ENCODE measurements around the gene SCN1B. TPM values are rescaled to one million over a fixed set of nuclear protein-coding genes. Genes with fewer than 3 reads are reported as not detected.

The SCN1B gene
- total and polyA plus RNA-seq, 9 donors, result 3.0 to 6.7 (median 3.5) TPM

DNA sequence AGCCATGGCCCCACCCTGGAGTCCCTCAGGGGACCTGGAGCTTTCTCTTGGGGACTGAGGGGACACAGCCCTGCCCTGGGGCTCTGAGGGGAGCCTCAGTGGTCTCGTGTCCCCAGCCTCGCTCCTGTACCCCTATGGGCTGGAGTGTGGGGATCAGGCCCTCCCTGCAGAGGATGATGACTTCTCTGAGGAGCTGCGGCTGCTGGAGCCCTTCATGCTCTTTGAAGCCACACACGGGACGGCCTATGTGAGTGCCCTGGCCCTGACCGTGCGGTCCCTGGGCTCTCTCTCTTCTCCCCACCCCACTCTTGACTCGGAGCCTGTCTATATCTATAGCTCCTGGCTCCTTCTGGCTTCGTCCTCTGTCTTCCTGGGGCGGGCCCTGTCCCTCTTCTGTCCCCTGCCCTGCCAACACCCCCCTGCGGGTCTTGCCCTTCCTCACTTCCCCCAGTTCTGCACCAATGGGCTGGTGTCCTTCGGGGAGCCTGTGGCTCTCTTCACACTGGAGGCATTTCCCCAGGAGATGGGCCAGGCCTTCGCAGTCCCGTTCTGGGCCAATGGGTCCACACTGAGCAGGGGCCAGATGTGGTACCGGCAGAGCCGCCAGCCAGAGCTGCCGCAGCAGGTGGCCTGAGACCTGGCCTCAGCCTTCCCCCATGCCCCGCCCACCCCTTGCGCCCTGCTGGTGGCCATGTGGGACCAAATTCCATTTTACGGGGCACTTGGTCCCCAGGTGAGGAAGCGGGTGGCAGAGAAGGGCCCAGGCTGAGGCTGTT, 44.3 kb downstream of the SCN1B start:
- Histone ChIP-seq H3K36me3 (ENCODE audit: control insufficient read depth, insufficient read depth, low read length) (no peaks in the 10 kb centered on the region), H3K27me3 (ENCODE audit: control insufficient read depth, insufficient read depth, low read length) (peaks cover 2% of the 10 kb centered on the region)
- 79% methylated on average over 18 of the region's 21 CpGs for WGBS (ENCODE audit: insufficient coverage)

DNA sequence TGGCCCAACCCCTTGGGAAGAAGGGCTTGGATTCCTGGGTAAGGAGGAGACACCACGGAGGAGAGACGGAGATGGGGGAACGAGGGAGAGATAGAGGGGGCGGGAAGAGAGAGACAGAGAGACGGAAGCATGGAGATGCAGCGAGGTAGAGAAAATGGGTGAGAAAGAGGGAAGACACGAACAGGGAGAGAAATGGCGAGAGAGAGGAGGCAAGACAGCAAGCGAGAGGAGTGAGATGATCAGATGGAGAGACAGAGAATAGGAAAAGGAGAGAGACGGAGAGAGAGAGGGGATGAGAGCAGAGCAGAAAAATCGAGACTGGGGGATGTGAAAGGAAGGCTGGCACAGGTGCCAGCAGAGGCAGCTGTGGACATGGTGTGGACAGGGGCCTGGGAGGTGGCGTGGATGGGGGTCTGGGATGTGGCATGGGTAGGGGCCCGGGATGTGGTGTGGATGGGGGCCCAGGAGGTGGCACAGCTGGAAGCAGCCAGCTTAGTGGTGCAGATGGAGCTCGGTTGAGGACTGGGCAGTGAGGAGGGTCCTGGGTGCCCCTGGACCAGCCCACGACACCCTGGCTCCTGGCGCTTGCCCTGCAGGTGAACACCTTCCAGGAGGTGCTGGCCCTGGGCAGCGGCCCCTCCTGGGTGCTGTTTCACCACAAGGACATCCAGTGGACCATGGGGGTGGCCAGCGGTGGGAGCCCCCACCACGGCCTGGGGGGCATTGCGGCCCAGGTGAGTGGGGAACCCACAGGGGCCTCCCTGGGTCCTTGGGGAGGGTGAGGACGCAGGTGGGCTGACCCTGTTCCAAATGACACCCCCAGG, 45.1 kb downstream of the SCN1B start:
- WGBS (ENCODE audit: insufficient coverage), result 81% methylated on average over 20 of the region's 21 CpGs
- H3K4me1 ChIP-seq (ENCODE audit: control insufficient read depth, insufficient read depth, low read length), result no peaks in the 10 kb centered on the region

More for the DNA sequence above, 44.3 kb downstream of the SCN1B start:
- Histone ChIP-seq H3K4me3 (ENCODE audit: low read length) (no peak overlapping the region), H3K27ac (ENCODE audit: low read length) (no peak overlapping the region), H3K4me1 (ENCODE audit: control insufficient read depth, insufficient read depth, low read length) (no peaks in the 10 kb centered on the region), H3K9me3 (replicated peaks; ENCODE audit: control insufficient read depth, low read depth, low read length) (peaks cover 5% of the 10 kb centered on the region)
- no peak for DNase-seq

DNA sequence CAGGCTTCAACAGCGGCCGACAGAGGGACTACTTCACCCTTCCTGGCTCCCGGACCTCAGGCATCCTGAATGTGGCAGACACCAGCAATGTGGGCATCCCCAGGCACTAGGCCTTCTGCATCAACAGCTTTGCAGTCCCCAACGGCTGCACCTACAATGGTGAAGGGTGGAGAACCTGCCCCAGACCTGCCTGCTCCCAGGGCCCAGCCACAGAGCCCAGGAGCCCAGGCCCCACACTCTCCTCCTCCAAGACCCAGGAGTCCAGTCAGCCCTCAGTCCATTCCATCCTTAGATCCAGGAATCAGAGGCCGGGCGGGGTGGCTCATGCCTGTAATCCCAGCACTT, 45.7 kb downstream of the SCN1B start:
- Histone ChIP-seq H3K9me3 (replicated peaks; ENCODE audit: control insufficient read depth, low read depth, low read length) (no peaks in the 10 kb centered on the region), H3K36me3 (ENCODE audit: control insufficient read depth, insufficient read depth, low read length) (no peaks in the 10 kb centered on the region), H3K4me3 (ENCODE audit: low read length) (no peak overlapping the region), H3K27me3 (ENCODE audit: control insufficient read depth, insufficient read depth, low read length) (peaks cover 2% of the 10 kb centered on the region), H3K27ac (ENCODE audit: low read length) (no peak overlapping the region), H3K4me1 (ENCODE audit: control insufficient read depth, insufficient read depth, low read length) (no peaks in the 10 kb centered on the region)
- WGBS (ENCODE audit: insufficient coverage), result 70% methylated on average over 3 of the region's 6 CpGs
- no peak for DNase-seq

More for the DNA sequence above, 45.1 kb downstream of the SCN1B start:
- Histone ChIP-seq H3K27ac (ENCODE audit: low read length) (no peak overlapping the region), H3K4me3 (ENCODE audit: low read length) (no peak overlapping the region), H3K36me3 (ENCODE audit: control insufficient read depth, insufficient read depth, low read length) (no peaks in the 10 kb centered on the region), H3K9me3 (replicated peaks; ENCODE audit: control insufficient read depth, low read depth, low read length) (peaks cover 3% of the 10 kb centered on the region), H3K27me3 (ENCODE audit: control insufficient read depth, insufficient read depth, low read length) (peaks cover 2% of the 10 kb centered on the region)
- DNase-seq, result no peak

DNA sequence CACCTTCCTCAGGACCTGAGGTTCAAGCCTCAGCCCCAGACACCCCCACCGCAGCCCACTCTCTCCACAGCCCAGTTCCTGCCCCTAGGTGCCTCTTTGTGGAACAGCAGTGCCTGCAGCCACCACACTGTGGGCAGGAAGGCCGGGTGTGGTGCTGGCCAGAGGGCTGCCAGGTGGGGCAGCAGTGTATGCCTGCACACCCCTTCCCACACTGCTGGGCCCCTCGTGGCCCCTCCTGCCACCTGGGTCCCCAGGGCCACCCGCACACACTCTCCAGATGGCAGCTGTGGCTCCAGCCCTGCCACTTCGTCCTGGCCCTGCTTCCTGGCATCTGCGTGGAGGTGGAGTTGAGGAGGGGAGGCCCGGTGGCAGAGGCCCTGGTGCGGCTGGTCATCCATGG, 46.4 kb downstream of the SCN1B start:
- Histone ChIP-seq H3K36me3 (ENCODE audit: control insufficient read depth, insufficient read depth, low read length) (no peaks in the 10 kb centered on the region), H3K9me3 (replicated peaks; ENCODE audit: control insufficient read depth, low read depth, low read length) (no peaks in the 10 kb centered on the region), H3K4me1 (ENCODE audit: control insufficient read depth, insufficient read depth, low read length) (no peaks in the 10 kb centered on the region), H3K27ac (ENCODE audit: low read length) (no peak overlapping the region), H3K27me3 (ENCODE audit: control insufficient read depth, insufficient read depth, low read length) (peaks cover 2% of the 10 kb centered on the region), H3K4me3 (ENCODE audit: low read length) (no peak overlapping the region)
- 74% methylated on average over 5 of the region's 8 CpGs for WGBS (ENCODE audit: insufficient coverage)
- DNase-seq, result no peak

DNA sequence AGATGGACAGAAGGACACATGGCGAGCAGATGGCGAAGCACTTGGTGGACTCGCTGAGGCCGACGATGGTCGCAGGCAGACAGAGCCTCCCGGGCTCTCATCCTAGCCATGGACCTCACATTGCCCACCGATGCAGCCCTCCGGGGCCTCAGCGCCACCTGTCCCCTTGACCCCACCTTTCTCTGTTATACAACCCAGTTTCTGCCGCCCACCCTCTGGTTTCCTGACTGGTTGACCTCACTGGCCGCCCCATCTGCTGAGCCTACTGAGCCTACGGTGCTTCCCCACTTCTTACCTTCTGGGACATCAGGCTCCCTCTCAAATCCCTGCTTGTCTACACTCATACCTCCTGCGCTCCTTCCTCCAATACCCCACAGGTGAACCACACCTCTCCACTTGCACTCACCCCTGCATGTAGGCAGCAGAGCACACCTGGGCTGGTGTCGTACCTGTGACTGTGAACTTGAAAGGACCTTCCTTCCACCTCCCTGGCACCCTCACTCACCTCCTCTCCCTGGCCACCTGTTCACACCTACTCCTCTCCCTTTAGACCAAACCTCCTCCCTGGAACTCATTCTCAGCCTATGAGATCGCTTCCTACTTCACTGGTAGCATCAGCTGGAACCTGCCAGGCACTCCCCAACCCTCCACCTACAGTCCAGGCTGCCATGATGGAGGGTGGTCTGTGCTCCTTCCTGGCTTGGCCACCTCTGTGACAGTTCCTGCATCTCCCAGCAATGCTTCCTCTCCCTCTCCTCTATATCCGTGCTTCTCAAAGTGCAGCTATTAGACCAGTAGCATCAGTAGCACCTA, 47.3 kb downstream of the SCN1B start:
- no peak for DNase-seq
- 86% methylated on average over 16 of the region's 17 CpGs for WGBS (ENCODE audit: insufficient coverage)
- H3K4me3 ChIP-seq (ENCODE audit: low read length), result no peak overlapping the region
- no peaks in the 10 kb centered on the region for H3K36me3 ChIP-seq (ENCODE audit: control insufficient read depth, insufficient read depth, low read length)
- no peak overlapping the region for H3K27ac ChIP-seq (ENCODE audit: low read length)
- peaks cover 2% of the 10 kb centered on the region for H3K9me3 ChIP-seq (replicated peaks; ENCODE audit: control insufficient read depth, low read depth, low read length)
- no peaks in the 10 kb centered on the region for H3K4me1 ChIP-seq (ENCODE audit: control insufficient read depth, insufficient read depth, low read length)
- peaks cover 2% of the 10 kb centered on the region for H3K27me3 ChIP-seq (ENCODE audit: control insufficient read depth, insufficient read depth, low read length)

DNA sequence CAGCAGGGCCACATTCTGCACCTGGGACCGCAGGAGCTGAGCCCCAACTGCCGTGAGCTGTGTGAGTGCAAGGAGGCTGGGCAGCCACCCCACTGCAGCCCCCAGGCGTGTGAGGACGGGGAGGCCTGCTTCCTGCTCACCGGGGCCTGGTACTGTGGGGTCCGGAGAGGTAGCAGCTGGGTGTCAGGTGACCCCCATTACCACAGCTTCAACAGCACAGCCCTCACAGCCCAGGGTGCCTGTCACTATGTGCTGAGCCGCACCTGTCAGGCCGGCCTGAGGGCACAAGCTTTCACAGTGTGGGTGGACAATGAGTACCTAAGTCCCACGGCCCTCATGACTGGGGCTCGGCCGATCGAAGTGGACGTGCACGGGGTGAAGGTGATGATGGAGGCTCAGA, 49.6 kb downstream of the SCN1B start:
- Histone ChIP-seq H3K4me1 (ENCODE audit: control insufficient read depth, insufficient read depth, low read length) (no peaks in the 10 kb centered on the region), H3K27me3 (ENCODE audit: control insufficient read depth, insufficient read depth, low read length) (peaks cover 2% of the 10 kb centered on the region), H3K27ac (ENCODE audit: low read length) (no peak overlapping the region), H3K4me3 (ENCODE audit: low read length) (no peak overlapping the region), H3K9me3 (replicated peaks; ENCODE audit: control insufficient read depth, low read depth, low read length) (peaks cover 2% of the 10 kb centered on the region), H3K36me3 (ENCODE audit: control insufficient read depth, insufficient read depth, low read length) (no peaks in the 10 kb centered on the region)
- WGBS (ENCODE audit: insufficient coverage), result 80% methylated on average over 10 of the region's 14 CpGs
- no peak for DNase-seq

DNA sequence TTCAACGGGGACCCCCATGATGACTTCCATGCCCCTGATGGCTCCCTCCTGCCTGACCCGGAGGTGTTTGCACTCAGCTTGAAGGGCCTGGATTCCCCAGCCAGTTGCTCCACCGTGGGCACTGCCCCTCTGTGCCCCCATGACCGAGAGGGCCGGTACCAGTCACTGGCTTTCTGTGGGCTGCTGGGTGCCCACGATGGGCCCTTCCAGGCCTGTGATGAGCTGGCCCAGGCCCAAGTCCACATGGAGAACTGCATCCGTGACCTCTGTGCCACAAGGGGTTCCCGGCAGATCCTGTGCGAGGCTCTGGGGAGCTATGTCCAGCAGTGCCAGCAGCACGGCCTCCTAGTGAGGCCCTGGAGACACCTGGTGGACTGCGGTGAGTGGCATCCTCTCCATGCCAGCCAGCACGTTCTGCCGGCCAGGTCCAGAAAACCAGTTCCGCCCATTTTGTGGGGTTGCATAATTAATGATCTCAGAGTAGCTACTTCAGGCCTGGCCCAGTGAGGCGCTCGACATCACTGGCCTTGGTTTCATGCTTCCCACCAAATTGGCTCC, 50.4 kb downstream of the SCN1B start:
- no peak overlapping the region for H3K4me3 ChIP-seq (ENCODE audit: low read length)
- H3K9me3 ChIP-seq (replicated peaks; ENCODE audit: control insufficient read depth, low read depth, low read length), result peaks cover 2% of the 10 kb centered on the region
- H3K27me3 ChIP-seq (ENCODE audit: control insufficient read depth, insufficient read depth, low read length), result peaks cover 2% of the 10 kb centered on the region
- H3K36me3 ChIP-seq (ENCODE audit: control insufficient read depth, insufficient read depth, low read length), result no peaks in the 10 kb centered on the region
- no peak overlapping the region for H3K27ac ChIP-seq (ENCODE audit: low read length)
- DNase-seq, result no peak
- peaks cover 5% of the 10 kb centered on the region for H3K4me1 ChIP-seq (ENCODE audit: control insufficient read depth, insufficient read depth, low read length)
- WGBS (ENCODE audit: insufficient coverage), result 79% methylated on average over 16 of the region's 16 CpGs

DNA sequence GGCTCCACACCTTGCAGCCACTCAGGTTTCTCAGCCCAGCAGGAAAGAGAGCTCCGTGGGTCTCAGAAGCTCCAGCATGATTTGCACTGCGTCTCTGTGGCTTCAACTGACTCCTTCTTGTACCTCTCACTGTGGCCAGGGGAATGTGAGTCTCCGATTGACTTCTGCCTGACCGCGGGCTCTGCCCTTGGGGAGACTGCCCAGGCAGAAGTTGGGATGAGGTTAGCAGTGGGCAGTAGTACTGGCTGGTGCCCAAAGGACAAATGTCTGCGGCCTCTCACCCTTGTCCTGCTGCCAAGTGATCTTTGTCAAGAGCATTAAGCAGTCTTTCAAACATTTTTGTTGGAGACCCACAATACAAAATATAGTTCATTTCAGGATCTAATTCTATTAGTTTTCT, 50.9 kb downstream of the SCN1B start:
- peaks cover 9% of the 10 kb centered on the region for H3K4me1 ChIP-seq (ENCODE audit: control insufficient read depth, insufficient read depth, low read length)
- H3K9me3 ChIP-seq (replicated peaks; ENCODE audit: control insufficient read depth, low read depth, low read length), result peaks cover 2% of the 10 kb centered on the region
- peaks cover 2% of the 10 kb centered on the region for H3K27me3 ChIP-seq (ENCODE audit: control insufficient read depth, insufficient read depth, low read length)
- H3K4me3 ChIP-seq (ENCODE audit: low read length), result no peak overlapping the region
- no peak overlapping the region for H3K27ac ChIP-seq (ENCODE audit: low read length)
- DNase-seq, result no peak
- H3K36me3 ChIP-seq (ENCODE audit: control insufficient read depth, insufficient read depth, low read length), result no peaks in the 10 kb centered on the region
- 82% methylated on average over 4 of the region's 6 CpGs for WGBS (ENCODE audit: insufficient coverage)

DNA sequence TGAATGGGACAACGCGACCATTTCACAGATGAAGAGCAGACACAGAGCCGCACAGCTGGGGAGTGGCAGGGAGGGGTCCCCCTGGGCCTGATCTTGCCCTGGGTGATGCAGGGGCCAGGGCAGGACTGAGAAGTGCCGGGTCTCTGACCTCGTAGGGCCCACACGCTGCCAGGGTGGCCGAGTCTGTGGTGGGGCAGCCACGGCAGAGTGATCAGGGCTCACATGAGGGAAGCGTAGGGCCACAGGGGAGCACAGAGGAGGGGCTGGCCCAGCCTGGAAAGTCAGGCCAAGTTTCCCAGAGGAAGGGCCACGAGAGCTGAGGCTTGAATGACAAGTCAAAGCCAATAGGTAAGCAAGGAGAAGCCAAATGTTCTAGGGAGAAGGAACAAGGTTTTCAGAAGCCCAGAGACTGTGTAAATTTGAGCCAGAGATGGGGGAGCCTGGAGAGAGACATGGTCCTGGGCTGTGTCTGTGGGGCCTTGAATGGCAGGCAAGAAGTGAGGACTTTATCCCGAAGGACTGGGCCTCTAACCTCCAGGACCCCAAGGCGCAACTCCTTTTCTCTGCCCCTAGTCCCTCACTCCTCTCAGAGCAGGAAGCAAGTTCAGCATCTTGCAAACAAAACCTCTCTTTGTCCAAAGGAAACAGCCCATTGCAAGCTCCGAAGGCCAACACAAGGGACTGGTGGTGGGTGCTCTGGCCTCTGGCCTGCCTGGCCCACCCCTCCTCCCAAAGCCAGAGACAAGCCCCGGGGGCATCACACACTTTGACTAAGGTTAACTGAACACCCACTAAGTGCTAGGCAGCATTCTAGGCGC, 53.6 kb downstream of the SCN1B start:
- DNase-seq, result no peak
- Histone ChIP-seq H3K4me1 (ENCODE audit: control insufficient read depth, insufficient read depth, low read length) (peaks cover 22% of the 10 kb centered on the region), H3K9me3 (replicated peaks; ENCODE audit: control insufficient read depth, low read depth, low read length) (peaks cover 2% of the 10 kb centered on the region), H3K36me3 (ENCODE audit: control insufficient read depth, insufficient read depth, low read length) (no peaks in the 10 kb centered on the region), H3K27ac (ENCODE audit: low read length) (no peak overlapping the region), H3K27me3 (ENCODE audit: control insufficient read depth, insufficient read depth, low read length) (no peaks in the 10 kb centered on the region), H3K4me3 (ENCODE audit: low read length) (no peak overlapping the region)
- 73% methylated on average over 12 of the region's 15 CpGs for WGBS (ENCODE audit: insufficient coverage)

Data from muscle of leg (tissue), 11 donors.